Hematopoietic multipotent progenitor cell treated with erythropoietin and hydrocortisone succinate and interleukin-3 and kit ligand, for 6 days (in vitro differentiated cells): ENCODE data around the gene FAM72B.
"Not testable (repeated sequence)": the region's sequence is repeated elsewhere in the genome, so short reads cannot be mapped to it uniquely, and the experiment has no call there.

Source experiments
- DNase-seq: peaks from one replicate; pipeline ENCODE4 v3.0.0-alpha.2; 2015

Gene FAM72B

GRCh38 chr1:121184290-121185127 is at the start of gene FAM72B, which contains the start of gene SRGAP2C:
Gene FAM72B, minus strand, starts transcription at chr1:121184340. Its CDS starts 851 bp downstream, at chr1:121183489.
Gene SRGAP2C, plus strand, starts transcription at chr1:121184975. Its CDS starts 2,472 bp downstream, at chr1:121187447.
- DNase-seq: peak; percentile 100

GRCh38 chr1:121232445-121233125 is 48.4 kb upstream of the FAM72B start:
- DNase-seq: not testable (repeated sequence)

- not testable (repeated sequence) for DNase-seq
Observed at GRCh38 chr1:121230636-121231035, 46.5 kb upstream of the FAM72B start.

GRCh38 chr1:121227544-121228330 is 43.6 kb upstream of the FAM72B start:
- DNase-seq: not testable (repeated sequence)

GRCh38 chr1:121226925-121227324 is 42.8 kb upstream of the FAM72B start:
- DNase-seq: not testable (repeated sequence)

- DNase-seq: not testable (repeated sequence)
Observed at GRCh38 chr1:121226295-121226904, 42.3 kb upstream of the FAM72B start.

GRCh38 chr1:121224714-121225113 is 40.6 kb upstream of the FAM72B start:
- DNase-seq: not testable (repeated sequence)

GRCh38 chr1:121221770-121222169 is 37.6 kb upstream of the FAM72B start:
- DNase-seq: not testable (repeated sequence)

- not testable (repeated sequence) for DNase-seq
Observed at GRCh38 chr1:121216676-121217075, 32.5 kb upstream of the FAM72B start.

GRCh38 chr1:121215699-121216417 is 31.7 kb upstream of the FAM72B start:
- not testable (repeated sequence) for DNase-seq

GRCh38 chr1:121214544-121215156 is 30.5 kb upstream of the FAM72B start:
- not testable (repeated sequence) for DNase-seq

- DNase-seq: peak; percentile 74
Observed at GRCh38 chr1:121213491-121213890, 29.4 kb upstream of the FAM72B start.

- DNase-seq: not testable (repeated sequence)
Observed at GRCh38 chr1:121210778-121211177, 26.6 kb upstream of the FAM72B start.

- not testable (repeated sequence) for DNase-seq
Observed at GRCh38 chr1:121208375-121208774, 24.2 kb upstream of the FAM72B start.

- not testable (repeated sequence) for DNase-seq
Observed at GRCh38 chr1:121207328-121207727, 23.2 kb upstream of the FAM72B start.

- DNase-seq: not testable (repeated sequence)
Observed at GRCh38 chr1:121205786-121206711, 21.9 kb upstream of the FAM72B start.

- DNase-seq: not testable (repeated sequence)
Observed at GRCh38 chr1:121202986-121203385, 18.8 kb upstream of the FAM72B start.

GRCh38 chr1:121200985-121201981 is 17.1 kb upstream of the FAM72B start:
- not testable (repeated sequence) for DNase-seq

GRCh38 chr1:121200232-121200631 is 16.1 kb upstream of the FAM72B start:
- DNase-seq: not testable (repeated sequence)
